WERI-Rb-1 (cell line): ENCODE data around the gene FKBP15.
"Not testable (repeated sequence)": the region's sequence is repeated elsewhere in the genome, so short reads cannot be mapped to it uniquely, and the experiment has no call there.

Experiments
- DNase-seq: peaks from one replicate; pipeline ENCODE4 v3.0.0-alpha.2; 2020
- H3K27ac ChIP-seq: fragments of 250-450 bp; sonication (Bioruptor Pico); 2 replicates; pipeline ENCODE4 v1.5.1; 2020; ENCODE audit warnings: mild to moderate bottlenecking, moderate library complexity
- H3K27me3 ChIP-seq: fragments of 250-450 bp; sonication (Bioruptor Pico); 2 replicates; pipeline ENCODE4 v1.5.1; 2021; ENCODE audit warnings: mild to moderate bottlenecking, low read depth, moderate library complexity; ENCODE audit not compliant: insufficient read depth, severe bottlenecking
- H3K36me3 ChIP-seq: fragments of 250-450 bp; sonication (Bioruptor Pico); 2 replicates; pipeline ENCODE4 v1.5.1; 2020; ENCODE audit warnings: mild to moderate bottlenecking, moderate library complexity
- H3K4me3 ChIP-seq: 2 replicates; pipeline ENCODE4 v1.5.1; 2011; ENCODE audit warnings: low read depth, mild to moderate bottlenecking, control low read depth, low read length
- H3K9me3 ChIP-seq: fragments of 250-450 bp; sonication (Bioruptor Pico); 2 replicates; pipeline ENCODE4 v1.5.1; 2021; ENCODE audit warnings: mild to moderate bottlenecking, moderate library complexity; ENCODE audit not compliant: severe bottlenecking
- TF ChIP-seq, protein P1 (sequence below): IDR thresholded peaks from 2 replicates; pipeline ENCODE4 v1.5.1; 2011; ENCODE audit warnings: low read depth, mild to moderate bottlenecking, control low read depth, inconsistent platforms, low read length

Gene FKBP15

DNA sequence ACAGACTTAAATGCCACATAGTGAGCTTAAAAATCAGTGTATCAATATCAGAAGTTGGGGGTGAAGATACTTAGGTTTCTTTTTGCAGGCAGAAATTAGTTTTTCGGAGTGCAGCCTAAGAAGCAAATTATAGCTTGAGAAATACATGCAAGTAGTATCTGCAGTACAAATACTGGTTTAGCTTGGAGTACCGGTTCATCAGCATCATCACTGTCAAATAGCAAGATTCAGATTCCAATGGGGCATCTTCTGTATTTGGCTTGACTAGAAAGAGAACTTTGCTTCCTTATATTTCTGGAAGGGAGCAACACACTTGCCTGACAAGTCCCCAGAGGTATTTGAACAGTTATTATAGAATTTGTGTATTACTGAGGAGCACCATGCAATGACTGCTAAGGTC is 20.1 kb upstream of the FKBP15 start:
- H3K27me3 ChIP-seq = no peaks in the 10 kb centered on the region
- H3K27ac ChIP-seq = no peak overlapping the region
- no peak overlapping the region for H3K4me3 ChIP-seq
- H3K36me3 ChIP-seq = no peaks in the 10 kb centered on the region
- TF ChIP-seq, protein P1, sequence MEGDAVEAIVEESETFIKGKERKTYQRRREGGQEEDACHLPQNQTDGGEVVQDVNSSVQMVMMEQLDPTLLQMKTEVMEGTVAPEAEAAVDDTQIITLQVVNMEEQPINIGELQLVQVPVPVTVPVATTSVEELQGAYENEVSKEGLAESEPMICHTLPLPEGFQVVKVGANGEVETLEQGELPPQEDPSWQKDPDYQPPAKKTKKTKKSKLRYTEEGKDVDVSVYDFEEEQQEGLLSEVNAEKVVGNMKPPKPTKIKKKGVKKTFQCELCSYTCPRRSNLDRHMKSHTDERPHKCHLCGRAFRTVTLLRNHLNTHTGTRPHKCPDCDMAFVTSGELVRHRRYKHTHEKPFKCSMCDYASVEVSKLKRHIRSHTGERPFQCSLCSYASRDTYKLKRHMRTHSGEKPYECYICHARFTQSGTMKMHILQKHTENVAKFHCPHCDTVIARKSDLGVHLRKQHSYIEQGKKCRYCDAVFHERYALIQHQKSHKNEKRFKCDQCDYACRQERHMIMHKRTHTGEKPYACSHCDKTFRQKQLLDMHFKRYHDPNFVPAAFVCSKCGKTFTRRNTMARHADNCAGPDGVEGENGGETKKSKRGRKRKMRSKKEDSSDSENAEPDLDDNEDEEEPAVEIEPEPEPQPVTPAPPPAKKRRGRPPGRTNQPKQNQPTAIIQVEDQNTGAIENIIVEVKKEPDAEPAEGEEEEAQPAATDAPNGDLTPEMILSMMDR = no peak
- H3K9me3 ChIP-seq = no peaks in the 10 kb centered on the region
- no peak for DNase-seq

DNA sequence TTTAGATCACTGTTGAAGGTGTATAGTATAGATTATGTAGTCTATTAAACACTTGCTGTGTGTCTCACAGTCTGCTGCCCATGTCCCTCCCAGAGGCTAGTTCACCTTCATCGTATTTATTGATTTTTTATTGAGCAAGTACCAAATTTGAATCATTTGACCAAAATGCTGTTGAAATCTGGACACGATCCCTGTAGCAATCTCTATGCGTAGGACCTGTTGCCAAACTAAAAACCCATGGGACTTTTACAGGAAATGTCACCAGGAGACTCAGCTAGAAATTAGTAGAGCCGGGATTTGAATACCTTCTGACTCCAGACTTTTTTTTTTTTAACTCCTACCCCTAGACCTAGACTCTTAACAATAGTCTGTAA is 17.8 kb upstream of the FKBP15 start:
- no peak overlapping the region for H3K4me3 ChIP-seq
- DNase-seq = no peak
- H3K36me3 ChIP-seq = no peaks in the 10 kb centered on the region
- H3K27me3 ChIP-seq = no peaks in the 10 kb centered on the region
- no peaks in the 10 kb centered on the region for H3K9me3 ChIP-seq
- TF ChIP-seq, protein P1 = no peak
- H3K27ac ChIP-seq = no peak overlapping the region

DNA sequence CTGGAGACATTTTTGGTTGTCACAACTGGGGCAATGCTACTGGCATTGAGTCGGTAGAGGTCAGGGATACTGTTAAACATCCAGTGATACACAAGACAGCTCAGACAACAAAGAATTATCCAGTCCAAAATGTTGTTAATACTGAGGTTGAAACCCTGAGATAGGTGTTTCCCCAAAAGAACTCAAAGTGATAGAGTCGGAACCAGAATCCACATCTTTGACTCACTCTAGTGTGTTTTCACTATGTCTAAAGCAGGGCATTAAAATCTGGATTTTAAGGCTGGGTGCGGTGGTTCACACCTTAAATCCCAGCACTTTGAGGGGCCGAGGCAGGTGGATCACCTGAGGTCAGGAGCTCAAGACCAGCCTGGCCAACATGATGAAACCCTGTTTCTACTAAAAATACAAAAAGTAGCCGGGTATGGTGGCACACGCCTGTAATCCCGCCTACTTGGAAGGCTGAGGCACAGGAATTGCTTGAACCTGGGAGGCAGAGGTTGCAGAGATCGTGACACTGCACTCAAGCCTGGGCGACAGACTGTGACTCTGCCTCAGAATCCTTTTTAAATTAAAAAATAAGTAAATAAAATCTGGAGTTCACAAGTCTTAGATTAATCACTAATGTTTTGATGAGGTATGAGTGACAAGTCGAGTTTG is 17.3 kb upstream of the FKBP15 start:
- Histone ChIP-seq H3K9me3 (no peaks in the 10 kb centered on the region), H3K4me3 (no peak overlapping the region), H3K27me3 (no peaks in the 10 kb centered on the region), H3K36me3 (no peaks in the 10 kb centered on the region), H3K27ac (no peak overlapping the region)
- no peak for DNase-seq
- TF ChIP-seq, protein P1 = no peak

DNA sequence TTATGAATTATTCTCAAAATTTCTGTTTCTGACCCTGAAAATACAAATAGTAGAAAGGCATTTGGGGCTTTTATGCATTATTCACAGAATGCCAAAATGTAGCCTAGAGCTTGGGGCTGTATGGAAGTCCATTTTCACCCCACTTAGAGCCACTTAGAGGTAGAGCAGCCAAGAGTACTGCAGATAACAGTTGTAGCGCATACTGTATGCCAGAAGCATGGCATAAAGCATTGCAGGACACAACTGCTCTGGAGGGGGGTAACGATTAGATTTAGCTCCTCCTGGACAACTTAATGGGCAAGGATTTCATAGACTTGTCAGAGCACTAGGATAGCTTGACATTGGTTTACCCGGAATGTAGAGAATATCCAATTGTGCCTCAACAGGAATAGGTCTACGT is 15.9 kb upstream of the FKBP15 start:
- no peaks in the 10 kb centered on the region for H3K9me3 ChIP-seq
- H3K36me3 ChIP-seq = no peaks in the 10 kb centered on the region
- H3K4me3 ChIP-seq = no peak overlapping the region
- TF ChIP-seq, protein P1 = no peak
- no peak for DNase-seq
- no peak overlapping the region for H3K27ac ChIP-seq
- H3K27me3 ChIP-seq = no peaks in the 10 kb centered on the region

DNA sequence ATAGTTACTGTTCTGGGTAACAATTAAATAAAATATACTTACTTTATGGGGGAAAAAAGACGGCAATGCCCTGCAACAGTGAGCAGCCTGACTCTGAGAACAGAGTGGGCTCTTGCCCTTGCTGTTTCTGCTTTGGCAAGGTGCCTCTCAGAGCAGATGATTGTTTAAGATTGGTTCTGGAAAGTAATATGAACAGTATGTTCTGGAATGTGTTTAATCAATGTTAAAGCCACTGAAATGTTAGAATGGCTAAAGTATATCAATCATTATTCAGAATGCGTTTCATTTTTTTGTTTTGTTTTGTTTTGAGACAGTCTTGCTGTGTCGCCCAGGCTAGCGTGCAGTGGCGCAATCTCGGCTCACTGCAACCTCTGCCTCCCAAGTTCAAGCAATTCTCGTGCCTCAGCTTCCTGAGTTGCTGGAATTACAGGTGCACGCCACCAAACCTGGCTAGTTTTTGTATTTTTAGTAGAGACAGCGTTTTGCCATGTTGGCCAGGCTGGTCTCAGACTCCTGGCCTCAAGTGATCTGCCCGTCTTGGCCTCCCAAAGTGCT is 14.7 kb upstream of the FKBP15 start:
- DNase-seq, H3K27me3 ChIP-seq, H3K27ac ChIP-seq, H3K9me3 ChIP-seq, H3K36me3 ChIP-seq, H3K4me3 ChIP-seq: not testable (repeated sequence)

DNA sequence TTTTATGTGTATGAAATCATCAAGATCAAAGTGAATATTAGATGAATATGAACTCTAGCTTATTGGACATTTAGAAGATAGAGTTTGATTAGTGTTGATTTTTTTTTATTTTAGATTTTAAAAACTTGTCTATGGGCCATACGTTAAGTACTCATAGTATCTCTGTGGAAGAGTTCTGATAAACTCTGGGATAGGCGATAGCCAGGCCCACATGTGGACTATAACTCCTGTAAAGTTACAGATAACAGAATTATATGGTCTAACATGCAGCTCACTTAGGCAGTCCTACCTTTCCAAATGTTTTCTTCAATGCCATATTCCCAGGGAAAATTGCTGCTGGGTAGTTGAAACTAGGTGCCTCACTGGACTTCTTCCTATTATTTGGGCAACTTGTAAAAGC is 10.6 kb upstream of the FKBP15 start:
- Histone ChIP-seq H3K9me3 (no peaks in the 10 kb centered on the region), H3K36me3 (peaks cover 9% of the 10 kb centered on the region), H3K27ac (no peak overlapping the region), H3K4me3 (no peak overlapping the region), H3K27me3 (no peaks in the 10 kb centered on the region)
- DNase-seq = no peak
- TF ChIP-seq, protein P1 = no peak
